Naive thymus-derived CD4-positive, alpha-beta T cell (primary cell): ENCODE measurements around the gene HIPK4. TPM values are rescaled to one million over a fixed set of nuclear protein-coding genes. Genes with fewer than 3 reads are reported as not detected.
"Not testable (repeated sequence)": the region's sequence is repeated elsewhere in the genome, so short reads cannot be mapped to it uniquely, and the experiment has no call there.

Source experiments
- ATAC-seq: fragments of 150-1000 bp; cut with Tn5 transposase; 2 replicates; pipeline ENCODE4 v1.10.0; 2021; ENCODE audit warnings: mild to moderate bottlenecking, moderate library complexity
- CTCF ChIA-PET: fragments of 350-600 bp; sonication (Branson Sonifier 250); formaldehyde crosslinking; loops from one replicate; lab custom pipeline; 2021; ENCODE audit warnings: antibody characterized with exemption; lab: Charles Lee
- POLR2A ChIA-PET: fragments of 350-600 bp; sonication (Branson Sonifier 250); formaldehyde crosslinking; loops from one replicate; lab custom pipeline; 2021; ENCODE audit warnings: antibody characterized with exemption, inconsistent platforms; lab: Charles Lee
- DNase-seq, 9 donors: peaks; one replicate each; pipeline versions ENCODE4 v3.0.0 to v3.0.0-alpha.2; 2020 to 2022; ENCODE audit warnings: mixed read lengths in 1 of 9
- H3K27ac ChIP-seq: one replicate; pipeline ENCODE4 v1.7.0; 2013; ENCODE audit warnings: mild to moderate bottlenecking, low read depth, low read length, moderate library complexity
- H3K27me3 ChIP-seq, 2 donors: one replicate each; pipeline ENCODE4 v1.7.0; 2013; ENCODE audit warnings: low read length in 2 of 2, mild to moderate bottlenecking in 2 of 2, moderate library complexity in 2 of 2; ENCODE audit not compliant: control insufficient read depth in 2 of 2, insufficient read depth in 2 of 2
- H3K36me3 ChIP-seq, 3 experiments: 1 replicate in 2 of 3; 2 replicates in 1 of 3; pipeline ENCODE4 v1.7.0; 2013; ENCODE audit warnings: low read length in 3 of 3, mild to moderate bottlenecking in 3 of 3, moderate library complexity in 1 of 3; ENCODE audit not compliant: insufficient read depth in 3 of 3, control insufficient read depth in 2 of 3
- H3K4me1 ChIP-seq, 2 donors: one replicate each; pipeline ENCODE4 v1.7.0; 2013; ENCODE audit warnings: low read length in 2 of 2, mild to moderate bottlenecking in 2 of 2, moderate library complexity in 1 of 2; ENCODE audit not compliant: control insufficient read depth in 2 of 2, insufficient read depth in 2 of 2
- H3K4me3 ChIP-seq: 2 replicates; pipeline ENCODE4 v1.7.0; 2013; ENCODE audit warnings: mild to moderate bottlenecking, low read length
- H3K9me3 ChIP-seq, 3 experiments: 1 replicate in 2 of 3; 2 replicates in 1 of 3; pipeline ENCODE4 v1.7.0; 2013; ENCODE audit warnings: low read length in 3 of 3; ENCODE audit not compliant: control insufficient read depth in 2 of 3
- H3K27ac Mint-ChIP-seq, 9 donors: one replicate each; pipeline ENCODE4 v1.8.0; 2020 to 2022; ENCODE audit warnings: mixed read lengths in 9 of 9, mild to moderate bottlenecking in 8 of 9, moderate library complexity in 5 of 9, inconsistent platforms in 2 of 9
- H3K27me3 Mint-ChIP-seq, 5 donors: one replicate each; pipeline ENCODE4 v1.8.0; 2021 to 2022; ENCODE audit warnings: mixed read lengths in 5 of 5, mild to moderate bottlenecking in 1 of 5
- H3K36me3 Mint-ChIP-seq, 5 donors: one replicate each; pipeline ENCODE4 v1.8.0; 2020 to 2022; ENCODE audit warnings: mixed read lengths in 5 of 5, mild to moderate bottlenecking in 3 of 5, inconsistent platforms in 1 of 5
- H3K4me1 Mint-ChIP-seq, 7 donors: one replicate each; pipeline ENCODE4 v1.8.0; 2020 to 2022; ENCODE audit warnings: mixed read lengths in 7 of 7, mild to moderate bottlenecking in 3 of 7, inconsistent platforms in 1 of 7
- H3K4me3 Mint-ChIP-seq, 10 donors: one replicate each; pipeline ENCODE4 v1.8.0; 2020 to 2022; ENCODE audit warnings: mild to moderate bottlenecking in 10 of 10, mixed read lengths in 10 of 10, moderate library complexity in 6 of 10, inconsistent platforms in 2 of 10
- H3K9me3 Mint-ChIP-seq, 11 donors: one replicate each; pipeline ENCODE4 v1.8.0; 2020 to 2022; ENCODE audit warnings: mixed read lengths in 11 of 11, mild to moderate bottlenecking in 4 of 11, inconsistent platforms in 1 of 11, moderate library complexity in 1 of 11
- intact Hi-C, 2 donors: fragments of 100-400 bp; cut with micrococcal nuclease; formaldehyde crosslinking; loops; one replicate each; pipeline ENCODE4 v1.15.1; 2023
- microRNA-seq: library from miRNA; unstranded; fragments of <30 nt; microRNA quantifications from one replicate; pipeline ENCODE4 v1.2.0, GENCODE V29; 2022; ENCODE audit warnings: borderline microRNAs expressed
- polyA plus RNA-seq, 2 donors: library from polyadenylated mRNA; unstranded; fragments of 300-500 nt; fragmentation: Illumina TruSeq; gene quantifications; one replicate each; pipeline ENCODE4 v1.2.3, GENCODE V29; 2021
- total RNA-seq, 6 experiments: library from RNA in 5 of 6; stranded (reverse) in 5 of 6; gene quantifications; 1 replicate in 5 of 6; 2 replicates in 1 of 6; pipeline ENCODE4 v1.2.3 and lab custom pipeline; 2021 to 2026

HIPK4 gene
- total and polyA plus RNA-seq, 7 experiments from 2014 or later, result 0.12 to 0.24 TPM; not detected in 5

DNA sequence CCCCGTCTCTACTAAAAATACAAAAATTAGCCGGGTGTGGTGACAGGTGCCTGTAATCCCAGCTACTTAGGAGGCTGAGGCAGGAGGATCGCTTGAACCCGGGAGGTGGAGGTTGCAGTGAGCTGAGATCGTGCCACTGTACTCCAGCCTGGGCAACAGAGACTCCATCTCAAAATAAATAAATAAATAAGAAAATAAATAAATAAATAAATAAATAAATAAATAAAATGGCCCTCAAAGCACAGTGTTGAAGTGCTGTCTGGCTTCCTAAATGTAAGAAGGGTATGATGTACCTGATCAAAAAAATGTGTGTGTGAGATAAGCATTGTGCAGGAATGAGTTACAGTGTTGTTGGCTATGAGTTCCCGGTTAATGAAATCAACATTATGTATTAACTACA lies 56.9 kb downstream of the HIPK4 start:
- peaks cover 0 to 38% (median 15%) of the 10 kb centered on the region in 5 donors for H3K36me3 Mint-ChIP-seq
- CTCF ChIA-PET, POLR2A ChIA-PET, H3K27me3 ChIP-seq, H3K4me3 Mint-ChIP-seq, H3K4me1 Mint-ChIP-seq, H3K27me3 Mint-ChIP-seq, H3K4me1 ChIP-seq, H3K27ac Mint-ChIP-seq, H3K9me3 Mint-ChIP-seq, H3K4me3 ChIP-seq, DNase-seq, intact Hi-C loops, H3K27ac ChIP-seq, H3K9me3 ChIP-seq, ATAC-seq: not testable (repeated sequence)
- H3K36me3 ChIP-seq, result peaks cover 0 to 72% (median 0%) of the 10 kb centered on the region in 3 experiments

GRCh38 chr19:40332669-40333068 lies 57.3 kb downstream of the HIPK4 start:
- Mint-ChIP-seq H3K4me1 (peaks cover 0 to 5% (median 0%) of the 10 kb centered on the region in 7 donors), H3K27ac (no peak overlapping the region), H3K36me3 (peaks cover 0 to 42% (median 15%) of the 10 kb centered on the region in 5 donors), H3K9me3 (no peaks in the 10 kb centered on the region), H3K27me3 (no peaks in the 10 kb centered on the region), H3K4me3 (no peak overlapping the region)
- Histone ChIP-seq H3K27ac (no peak overlapping the region), H3K4me3 (no peak overlapping the region), H3K36me3 (peaks cover 0 to 76% (median 0%) of the 10 kb centered on the region in 3 experiments), H3K9me3 (no peaks in the 10 kb centered on the region), H3K4me1 (no peaks in the 10 kb centered on the region), H3K27me3 (no peaks in the 10 kb centered on the region)
- CTCF ChIA-PET, result no interaction called here
- intact Hi-C loops, result no loop called here
- no peak for DNase-seq
- no peak for ATAC-seq
- POLR2A ChIA-PET, result no interaction called here

DNA sequence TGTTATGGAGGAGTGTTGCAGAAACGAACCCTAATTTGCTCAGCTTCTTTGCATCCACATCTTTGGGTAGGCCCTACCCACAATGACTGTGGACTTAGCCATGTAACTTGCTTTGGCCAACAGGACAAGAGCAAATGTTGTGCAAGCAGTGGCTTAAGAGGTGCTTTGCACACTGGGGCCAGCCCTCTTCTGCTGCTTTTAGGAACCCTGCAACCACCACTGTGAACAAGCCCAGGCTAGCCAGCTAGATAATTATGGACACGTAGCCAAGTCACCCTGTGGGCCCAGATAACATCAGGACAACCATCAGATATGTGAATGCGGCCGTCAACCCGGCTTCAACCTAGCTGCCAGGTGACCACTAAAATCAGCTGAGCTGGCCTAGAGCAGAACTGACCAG lies 58.9 kb downstream of the HIPK4 start:
- Histone ChIP-seq H3K4me3 (no peak overlapping the region), H3K36me3 (peaks cover 0 to 86% (median 0%) of the 10 kb centered on the region in 3 experiments), H3K27me3 (no peaks in the 10 kb centered on the region), H3K27ac (no peak overlapping the region), H3K9me3 (no peaks in the 10 kb centered on the region), H3K4me1 (no peaks in the 10 kb centered on the region)
- DNase-seq, result no peak
- ChIA-PET POLR2A (no interaction called here), CTCF (no interaction called here)
- Mint-ChIP-seq H3K4me1 (peaks cover 0 to 5% (median 0%) of the 10 kb centered on the region in 7 donors), H3K9me3 (no peaks in the 10 kb centered on the region), H3K36me3 (peaks cover 0 to 43% (median 16%) of the 10 kb centered on the region in 5 donors), H3K4me3 (no peak overlapping the region), H3K27me3 (no peaks in the 10 kb centered on the region), H3K27ac (no peak overlapping the region)
- ATAC-seq, result peak; percentile 89
- intact Hi-C loops, result no loop called here

Small RNA genes lying within 50 kb of the gene (microRNA-seq; reads per million reads assigned to microRNA genes)
- not detected for gene MIR6796

Other genes with a start within 250 kb of the HIPK4 start
- gene MAP3K10, start 198.8 kb downstream of the HIPK4 start, total RNA-seq, result 10 to 100 TPM; 22.3 to 31.5 (median 27.0) TPM
- gene MAP3K10, start 198.8 kb downstream of the HIPK4 start, polyA plus RNA-seq, result under 1 TPM; 0.09 to 0.52 TPM
- gene TTC9B, start 171.8 kb downstream of the HIPK4 start, total RNA-seq, result not detected
- not detected for gene TTC9B, start 171.8 kb downstream of the HIPK4 start, polyA plus RNA-seq
- gene CCNP, start 163.5 kb downstream of the HIPK4 start, total RNA-seq, result 1 to 10 TPM in 4 of 5 experiments, under 1 TPM in 1; 0.29 to 2.5 (median 1.5) TPM
- gene CCNP, start 163.5 kb downstream of the HIPK4 start, polyA plus RNA-seq, result not detected
- 100 to 1,000 TPM; 149 to 220 (median 183) TPM for gene AKT2, start 104.8 kb downstream of the HIPK4 start, total RNA-seq
- 10 to 100 TPM; 22.5 to 38.4 TPM for gene AKT2, start 104.8 kb downstream of the HIPK4 start, polyA plus RNA-seq
- 10 to 100 TPM; 12.6 to 20.3 (median 15.8) TPM for gene C19orf47, start 41.8 kb downstream of the HIPK4 start, total RNA-seq
- 10 to 100 TPM in 1 of 2 donors, 1 to 10 TPM in 1; 9.1 to 13.2 TPM for gene C19orf47, start 41.8 kb downstream of the HIPK4 start, polyA plus RNA-seq
- gene PLD3, start 41.5 kb downstream of the HIPK4 start, total RNA-seq, result 100 to 1,000 TPM in 3 of 5 experiments, 10 to 100 TPM in 2; 75.4 to 137 (median 114) TPM
- 10 to 100 TPM; 60.1 to 82.1 TPM for gene PLD3, start 41.5 kb downstream of the HIPK4 start, polyA plus RNA-seq
- gene PRX, start 23.2 kb upstream of the HIPK4 start, total RNA-seq, result 1 to 10 TPM in 4 of 5 experiments, under 1 TPM in 1; 0.85 to 4.0 (median 2.6) TPM
- gene PRX, start 23.2 kb upstream of the HIPK4 start, polyA plus RNA-seq, result under 1 TPM; 0.14 to 0.60 TPM
- gene SERTAD1, start 35.8 kb upstream of the HIPK4 start, total RNA-seq, result 10 to 100 TPM in 4 of 5 experiments, 1 to 10 TPM in 1; 8.1 to 30.9 (median 13.5) TPM
- 1 to 10 TPM; 3.3 to 6.9 TPM for gene SERTAD1, start 35.8 kb upstream of the HIPK4 start, polyA plus RNA-seq
- 10 to 100 TPM; 15.2 to 44.1 (median 17.8) TPM for gene SERTAD3, start 54.2 kb upstream of the HIPK4 start, total RNA-seq
- 1 to 10 TPM; 2.7 to 4.4 TPM for gene SERTAD3, start 54.2 kb upstream of the HIPK4 start, polyA plus RNA-seq
- gene BLVRB, start 75.6 kb upstream of the HIPK4 start, total RNA-seq, result 10 to 100 TPM; 11.0 to 42.2 (median 13.3) TPM
- 10 to 100 TPM; 27.6 TPM for gene BLVRB, start 75.6 kb upstream of the HIPK4 start, polyA plus RNA-seq
- 1 to 10 TPM in 1 of 5 experiments, under 1 TPM in 4; 0.27 to 1.5 (median 0.80) TPM for gene SPTBN4, start 76.8 kb upstream of the HIPK4 start, total RNA-seq
- under 1 TPM in 1 of 2 donors, not detected in 1; 0.20 TPM for gene SPTBN4, start 76.8 kb upstream of the HIPK4 start, polyA plus RNA-seq
- 100 to 1,000 TPM in 4 of 5 experiments, 10 to 100 TPM in 1; 98.4 to 218 (median 139) TPM for gene SHKBP1, start 186.7 kb upstream of the HIPK4 start, total RNA-seq
- 100 to 1,000 TPM in 1 of 2 donors, 10 to 100 TPM in 1; 92.8 to 140 TPM for gene SHKBP1, start 186.7 kb upstream of the HIPK4 start, polyA plus RNA-seq
- 100 to 1,000 TPM in 4 of 5 experiments, 10 to 100 TPM in 1; 62.4 to 116 (median 111) TPM for gene LTBP4, start 211.2 kb upstream of the HIPK4 start, total RNA-seq
- 10 to 100 TPM; 21.8 to 41.4 TPM for gene LTBP4, start 211.2 kb upstream of the HIPK4 start, polyA plus RNA-seq